Inferior parietal cortex (tissue), 1 donor: ENCODE results near the gene DEAF1.
A peak's percentile ranks its signal among the peaks of the same experiment; 100 is the strongest.
"Not testable (repeated sequence)": the region's sequence is repeated elsewhere in the genome, so short reads cannot be mapped to it uniquely, and the experiment has no call there.

ENCODE experiments used
- DNase-seq: peaks from one replicate; pipeline ENCODE4 v3.0.0-alpha.2; 2016; ENCODE audit errors: extremely low spot score

DEAF1 gene

GRCh38 chr11:680476-680875, 14.5 kb downstream of the DEAF1 start:
- DNase-seq: no peak

- no peak for DNase-seq
Observed at GRCh38 chr11:679271-680207, 15.5 kb downstream of the DEAF1 start.

- DNase-seq: no peak
Observed at GRCh38 chr11:678297-678696, 16.7 kb downstream of the DEAF1 start.

- no peak for DNase-seq
Observed at GRCh38 chr11:674406-674805, 20.6 kb downstream of the DEAF1 start.

- no peak for DNase-seq
Observed at GRCh38 chr11:673866-674265, 21.2 kb downstream of the DEAF1 start.

GRCh38 chr11:665704-666281, 29.2 kb downstream of the DEAF1 start:
- peak; percentile 22 for DNase-seq

GRCh38 chr11:665062-665703, 29.8 kb downstream of the DEAF1 start:
- no peak for DNase-seq

- peak; percentile 61 for DNase-seq
Observed at GRCh38 chr11:662689-663274, 32.2 kb downstream of the DEAF1 start.

- no peak for DNase-seq
Observed at GRCh38 chr11:660681-661444, 34.2 kb downstream of the DEAF1 start.

GRCh38 chr11:660281-660680, 34.7 kb downstream of the DEAF1 start:
- no peak for DNase-seq

GRCh38 chr11:659532-660085, 35.4 kb downstream of the DEAF1 start:
- no peak for DNase-seq

GRCh38 chr11:657691-658126, 37.3 kb downstream of the DEAF1 start:
- no peak for DNase-seq

GRCh38 chr11:656866-657265, 38.2 kb downstream of the DEAF1 start:
- no peak for DNase-seq

GRCh38 chr11:656426-656825, 38.6 kb downstream of the DEAF1 start:
- no peak for DNase-seq

- DNase-seq: no peak
Observed at GRCh38 chr11:655036-655726, 39.8 kb downstream of the DEAF1 start.

GRCh38 chr11:654444-654843, 40.6 kb downstream of the DEAF1 start:
- not testable (repeated sequence) for DNase-seq

GRCh38 chr11:653837-654236, 41.2 kb downstream of the DEAF1 start:
- DNase-seq: no peak

GRCh38 chr11:653136-653535, 41.9 kb downstream of the DEAF1 start:
- not testable (repeated sequence) for DNase-seq

GRCh38 chr11:650482-650881, 44.5 kb downstream of the DEAF1 start:
- DNase-seq: no peak

- DNase-seq: not testable (repeated sequence)
Observed at GRCh38 chr11:647672-648158, 47.3 kb downstream of the DEAF1 start.
